HG02870 (cell line): ENCODE data around the gene TBX6.
"Not testable (repeated sequence)": the region's sequence is repeated elsewhere in the genome, so short reads cannot be mapped to it uniquely, and the experiment has no call there.

ENCODE experiments used
- ATAC-seq: cut with Tn5 transposase; IDR thresholded peaks from one replicate; pipeline ENCODE4 v1.9.1; 2021; ENCODE audit warnings: mild to moderate bottlenecking, moderate library complexity; ENCODE audit not compliant: unreplicated experiment

The TBX6 gene

GRCh38 chr16:30066761-30067583 lies 24.8 kb downstream of the TBX6 start:
- no peak for ATAC-seq

GRCh38 chr16:30065943-30066760 lies 25.6 kb downstream of the TBX6 start:
- ATAC-seq, result no peak

- peak; percentile 66 for ATAC-seq
Observed at GRCh38 chr16:30065102-30065942, 26.4 kb downstream of the TBX6 start, which contains the start of gene ALDOA. TSS of gene ALDOA (plus strand) at chr16:30065760. CDS start at chr16:30066898, 1,138 bp downstream.

GRCh38 chr16:30064729-30065101 lies 27.0 kb downstream of the TBX6 start:
- no peak for ATAC-seq

- no peak for ATAC-seq
Observed at GRCh38 chr16:30063893-30064728, 27.6 kb downstream of the TBX6 start.

- no peak for ATAC-seq
Observed at GRCh38 chr16:30063278-30063892, 28.3 kb downstream of the TBX6 start.

GRCh38 chr16:30060836-30061554 lies 30.7 kb downstream of the TBX6 start:
- no peak for ATAC-seq

GRCh38 chr16:30060346-30060745 lies 31.4 kb downstream of the TBX6 start:
- no peak for ATAC-seq

- no peak for ATAC-seq
Observed at GRCh38 chr16:30054959-30055553, 36.7 kb downstream of the TBX6 start.

GRCh38 chr16:30054451-30054850 lies 37.3 kb downstream of the TBX6 start:
- ATAC-seq, result no peak

- no peak for ATAC-seq
Observed at GRCh38 chr16:30053376-30054015, 38.2 kb downstream of the TBX6 start.

- peak; percentile 76 for ATAC-seq
Observed at GRCh38 chr16:30052671-30053372, 38.9 kb downstream of the TBX6 start.

GRCh38 chr16:30051518-30051917 lies 40.2 kb downstream of the TBX6 start:
- no peak for ATAC-seq

GRCh38 chr16:30049871-30050270 lies 41.9 kb downstream of the TBX6 start:
- no peak for ATAC-seq

GRCh38 chr16:30046588-30046987 lies 45.1 kb downstream of the TBX6 start:
- ATAC-seq, result no peak

GRCh38 chr16:30046178-30046577 lies 45.5 kb downstream of the TBX6 start:
- ATAC-seq, result no peak

GRCh38 chr16:30041841-30042240 lies 49.9 kb downstream of the TBX6 start:
- no peak for ATAC-seq

GRCh38 chr16:30040690-30041089 lies 51.0 kb downstream of the TBX6 start:
- not testable (repeated sequence) for ATAC-seq
